ENCODE measurements around the gene MAD1L1. TPM values are rescaled to one million over a fixed set of nuclear protein-coding genes. Genes with fewer than 3 reads are reported as not detected.

The MAD1L1 gene
- total RNA-seq, 4 donors from 2014 or later = 22.3 to 56.6 (median 35.0) TPM

GRCh38 chr7:2082139-2082998 lies 150.4 kb downstream of the MAD1L1 start:
- ATAC-seq = peak; percentile 9
- no peaks in the 10 kb centered on the region for H3K9me3 ChIP-seq
- H3K4me3 ChIP-seq = no peak overlapping the region
- H3K27ac ChIP-seq = no peak overlapping the region
- peaks cover 0 to 27% of the 10 kb centered on the region in 2 donors for H3K36me3 ChIP-seq
- H3K4me1 ChIP-seq = no peaks in the 10 kb centered on the region
- TF ChIP-seq, protein P1, sequence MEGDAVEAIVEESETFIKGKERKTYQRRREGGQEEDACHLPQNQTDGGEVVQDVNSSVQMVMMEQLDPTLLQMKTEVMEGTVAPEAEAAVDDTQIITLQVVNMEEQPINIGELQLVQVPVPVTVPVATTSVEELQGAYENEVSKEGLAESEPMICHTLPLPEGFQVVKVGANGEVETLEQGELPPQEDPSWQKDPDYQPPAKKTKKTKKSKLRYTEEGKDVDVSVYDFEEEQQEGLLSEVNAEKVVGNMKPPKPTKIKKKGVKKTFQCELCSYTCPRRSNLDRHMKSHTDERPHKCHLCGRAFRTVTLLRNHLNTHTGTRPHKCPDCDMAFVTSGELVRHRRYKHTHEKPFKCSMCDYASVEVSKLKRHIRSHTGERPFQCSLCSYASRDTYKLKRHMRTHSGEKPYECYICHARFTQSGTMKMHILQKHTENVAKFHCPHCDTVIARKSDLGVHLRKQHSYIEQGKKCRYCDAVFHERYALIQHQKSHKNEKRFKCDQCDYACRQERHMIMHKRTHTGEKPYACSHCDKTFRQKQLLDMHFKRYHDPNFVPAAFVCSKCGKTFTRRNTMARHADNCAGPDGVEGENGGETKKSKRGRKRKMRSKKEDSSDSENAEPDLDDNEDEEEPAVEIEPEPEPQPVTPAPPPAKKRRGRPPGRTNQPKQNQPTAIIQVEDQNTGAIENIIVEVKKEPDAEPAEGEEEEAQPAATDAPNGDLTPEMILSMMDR (IDR thresholded peaks at IDR 0.05) = no peak
- TF ChIP-seq POLR2A (IDR thresholded peaks at IDR 0.05) (no peak), EP300 (IDR thresholded peaks at IDR 0.05) (no peak)
- 71 to 73% methylated on average over 17 to 30 of the region's 31 CpGs for WGBS, 2 donors (ENCODE audit: low coverage in 1 of 2)
- no peaks in the 10 kb centered on the region for H3K27me3 ChIP-seq

- Histone ChIP-seq H3K27me3 (no peaks in the 10 kb centered on the region), H3K36me3 (peaks cover 0 to 33% of the 10 kb centered on the region in 2 donors), H3K27ac (no peak overlapping the region), H3K9me3 (no peaks in the 10 kb centered on the region), H3K4me3 (no peak overlapping the region), H3K4me1 (no peaks in the 10 kb centered on the region)
- ATAC-seq = no peak
- TF ChIP-seq EP300 (IDR thresholded peaks at IDR 0.05) (no peak), POLR2AphosphoS5 (IDR thresholded peaks at IDR 0.05) (no peak), POLR2A (IDR thresholded peaks at IDR 0.05) (no peak)
- TF ChIP-seq, protein P1 (IDR thresholded peaks at IDR 0.05) = no peak
- WGBS, 2 donors (ENCODE audit: low coverage in 1 of 2) = 82 to 88% methylated on average over 4 to 5 of the region's 24 CpGs
Measured at GRCh38 chr7:2081526-2082135, 151.1 kb downstream of the MAD1L1 start.

DNA sequence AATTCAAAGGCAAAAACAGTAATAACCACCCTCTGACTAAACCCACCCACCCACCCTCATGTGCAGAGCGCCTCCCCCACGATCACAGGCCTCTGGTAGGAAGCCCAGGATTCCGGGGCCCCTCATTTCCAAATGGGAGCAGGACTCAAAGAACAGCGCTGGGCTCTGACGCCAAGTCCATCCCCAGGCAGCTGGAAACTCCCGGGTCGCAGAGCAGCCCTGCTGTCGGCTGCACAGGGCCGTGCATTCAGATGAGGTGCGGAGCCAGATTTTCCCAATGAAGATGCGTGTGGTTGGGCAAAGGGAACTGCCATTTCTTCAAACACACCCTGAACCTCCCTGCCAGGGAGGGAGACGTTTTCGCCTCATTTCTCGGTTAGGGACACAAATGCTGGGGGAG lies 152.3 kb downstream of the MAD1L1 start:
- Histone ChIP-seq H3K9me3 (no peaks in the 10 kb centered on the region), H3K27ac (no peak overlapping the region), H3K27me3 (no peaks in the 10 kb centered on the region), H3K36me3 (peaks cover 0 to 37% of the 10 kb centered on the region in 2 donors), H3K4me1 (no peaks in the 10 kb centered on the region), H3K4me3 (no peak overlapping the region)
- TF ChIP-seq POLR2AphosphoS5 (IDR thresholded peaks at IDR 0.05) = no peak
- no peak for TF ChIP-seq POLR2A (IDR thresholded peaks at IDR 0.05)
- TF ChIP-seq, protein P1 (IDR thresholded peaks at IDR 0.05) = no peak
- no peak for TF ChIP-seq EP300 (IDR thresholded peaks at IDR 0.05)
- ATAC-seq = no peak
- no CpG with 5 or more reads among the region's 14 CpGs for whole genome bisulfite sequencing, 2 donors (ENCODE audit: low coverage in 1 of 2)

DNA sequence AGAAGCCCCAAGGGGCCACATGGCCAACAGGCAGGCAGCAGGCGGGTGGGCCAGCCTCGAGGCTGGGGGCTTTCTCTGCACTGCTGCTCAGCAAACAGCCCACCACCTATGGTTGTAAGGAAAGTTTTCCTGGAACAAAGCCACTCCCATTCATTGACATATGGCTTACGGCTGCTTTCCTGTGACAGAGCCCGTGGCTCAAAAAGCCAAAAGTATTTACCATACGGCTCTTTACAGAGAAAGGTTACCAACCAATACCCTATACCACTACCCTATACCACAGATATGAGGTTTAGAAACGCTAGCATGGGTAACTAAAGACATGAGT lies 152.7 kb downstream of the MAD1L1 start:
- Histone ChIP-seq H3K27ac (no peak overlapping the region), H3K4me3 (no peak overlapping the region), H3K27me3 (no peaks in the 10 kb centered on the region), H3K4me1 (no peaks in the 10 kb centered on the region), H3K9me3 (no peaks in the 10 kb centered on the region), H3K36me3 (peaks cover 0 to 37% of the 10 kb centered on the region in 2 donors)
- WGBS, 2 donors (ENCODE audit: low coverage in 1 of 2) = no CpG with 5 or more reads among the region's 6 CpGs
- TF ChIP-seq, protein P1 (IDR thresholded peaks at IDR 0.05) = no peak
- TF ChIP-seq EP300 (IDR thresholded peaks at IDR 0.05) (no peak), POLR2A (IDR thresholded peaks at IDR 0.05) (no peak), POLR2AphosphoS5 (IDR thresholded peaks at IDR 0.05) (no peak)
- ATAC-seq = no peak
